GM19468 (cell line): ENCODE results near the gene TSC1.

Experiments used
- ATAC-seq: cut with Tn5 transposase; IDR thresholded peaks from one replicate; pipeline ENCODE4 v1.9.1; 2021; ENCODE audit warnings: mild to moderate bottlenecking, moderate library complexity, moderate number of reproducible peaks; ENCODE audit not compliant: unreplicated experiment; ENCODE audit errors: extremely low read depth

The TSC1 gene

GRCh38 chr9:132873403-132873802 lies 71.0 kb downstream of the TSC1 start:
- no peak for ATAC-seq

DNA sequence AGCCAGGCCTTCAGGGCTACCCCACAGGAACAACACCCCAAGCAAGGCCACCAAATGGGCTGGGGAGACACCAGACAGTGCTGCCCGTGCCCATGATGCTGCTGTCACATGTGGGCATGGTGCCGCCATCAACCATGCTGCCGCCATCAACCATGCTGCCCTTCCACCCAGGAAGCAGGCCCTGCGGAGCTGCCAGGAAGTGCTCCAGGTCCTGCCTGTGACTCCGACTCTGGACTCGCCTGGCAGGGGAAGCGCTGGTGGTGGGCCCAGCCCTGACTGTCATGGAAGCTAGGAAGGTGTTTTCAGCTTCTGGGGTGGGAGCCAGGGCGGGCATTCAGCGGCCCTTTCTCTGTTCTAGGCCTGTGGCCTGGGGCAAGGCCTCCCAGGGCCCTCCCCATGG lies 75.2 kb downstream of the TSC1 start:
- no peak for ATAC-seq

DNA sequence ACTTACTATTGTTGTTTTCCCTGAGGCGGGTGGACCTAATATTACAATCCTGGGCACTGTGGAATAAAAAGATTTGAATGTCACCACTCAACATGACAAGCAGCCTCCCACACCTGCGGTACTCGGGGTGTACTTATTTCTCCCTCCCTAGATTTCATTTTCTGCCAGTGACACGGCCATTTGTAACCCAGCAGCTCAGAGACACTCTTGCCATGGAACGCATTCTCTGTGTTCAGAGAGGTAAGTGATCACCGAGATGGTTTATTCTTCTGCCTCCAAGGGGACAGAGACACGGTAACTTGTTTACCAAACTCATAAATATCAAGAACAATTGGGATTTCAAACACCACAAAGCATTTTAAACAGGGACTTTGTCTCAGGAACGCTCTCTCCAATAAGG lies 77.5 kb downstream of the TSC1 start:
- no peak for ATAC-seq

- no peak for ATAC-seq
These were observed 79.7 kb downstream of the TSC1 start for GRCh38 chr9:132864691-132865090.

DNA sequence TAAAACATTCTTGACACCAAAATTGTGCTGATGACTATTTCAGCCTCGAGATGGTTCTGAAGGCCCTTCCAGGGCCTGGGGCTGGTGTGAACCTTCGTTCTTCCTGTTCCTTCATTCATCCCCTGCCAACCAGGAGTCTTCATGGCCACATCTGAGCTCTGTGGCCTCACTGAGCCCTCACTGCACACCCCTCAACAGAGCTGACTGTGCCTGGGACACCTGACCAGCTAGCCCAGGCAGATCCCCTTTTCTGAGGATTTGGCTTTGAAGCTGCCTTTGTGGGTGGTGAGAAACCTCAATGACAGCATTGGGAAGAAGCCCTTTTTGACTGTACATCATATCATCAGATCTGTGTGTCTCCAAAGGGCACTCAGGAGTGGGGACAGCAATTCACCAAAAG lies 80.1 kb downstream of the TSC1 start:
- no peak for ATAC-seq

- ATAC-seq: no peak
These were observed 81.3 kb downstream of the TSC1 start for GRCh38 chr9:132863096-132863495.

DNA sequence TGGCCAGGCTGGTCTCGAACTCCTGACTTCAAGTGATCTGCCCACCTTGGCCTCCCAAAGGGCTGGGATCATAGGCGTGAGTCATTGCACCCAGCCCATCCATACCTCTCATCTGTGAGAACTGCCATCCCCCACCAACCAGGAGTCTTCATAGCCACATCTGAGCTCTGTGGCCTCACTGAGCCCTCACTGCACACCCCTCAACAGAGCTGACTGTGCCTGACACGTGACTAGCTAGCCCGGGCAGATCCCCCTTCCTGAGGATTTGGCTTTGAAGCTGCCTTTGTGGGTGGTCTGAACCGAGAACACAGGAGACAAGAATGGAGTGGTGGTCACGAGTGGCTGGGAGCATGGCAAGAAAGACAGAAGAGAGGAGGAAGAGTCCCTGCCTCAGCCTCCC lies 81.9 kb downstream of the TSC1 start:
- no peak for ATAC-seq

- no peak for ATAC-seq
These were observed 82.8 kb downstream of the TSC1 start for GRCh38 chr9:132861666-132862065.

- ATAC-seq: no peak
These were observed 85.7 kb downstream of the TSC1 start for GRCh38 chr9:132858751-132859150.

- no peak for ATAC-seq
These were observed 86.6 kb downstream of the TSC1 start for GRCh38 chr9:132857616-132858342.

DNA sequence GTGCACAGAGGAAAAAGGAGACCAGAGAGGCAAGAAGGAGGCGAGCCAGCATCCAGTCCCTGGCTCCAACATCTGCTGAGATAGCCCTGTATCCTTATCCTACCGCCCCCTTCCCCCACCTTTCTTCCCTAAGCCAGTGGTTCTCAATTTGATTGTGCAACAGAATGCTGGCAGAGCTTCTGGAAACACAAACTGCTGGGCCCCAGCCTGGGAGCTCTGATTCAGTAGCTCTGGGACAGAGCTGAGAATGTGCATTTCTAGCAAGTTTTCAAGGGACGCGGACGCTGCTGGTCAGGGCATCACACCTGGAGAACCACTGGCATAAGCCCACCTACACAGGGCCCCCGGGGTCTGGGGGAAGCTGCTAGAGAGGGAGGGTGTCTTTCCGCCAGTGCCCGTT lies 87.4 kb downstream of the TSC1 start:
- ATAC-seq: no peak

DNA sequence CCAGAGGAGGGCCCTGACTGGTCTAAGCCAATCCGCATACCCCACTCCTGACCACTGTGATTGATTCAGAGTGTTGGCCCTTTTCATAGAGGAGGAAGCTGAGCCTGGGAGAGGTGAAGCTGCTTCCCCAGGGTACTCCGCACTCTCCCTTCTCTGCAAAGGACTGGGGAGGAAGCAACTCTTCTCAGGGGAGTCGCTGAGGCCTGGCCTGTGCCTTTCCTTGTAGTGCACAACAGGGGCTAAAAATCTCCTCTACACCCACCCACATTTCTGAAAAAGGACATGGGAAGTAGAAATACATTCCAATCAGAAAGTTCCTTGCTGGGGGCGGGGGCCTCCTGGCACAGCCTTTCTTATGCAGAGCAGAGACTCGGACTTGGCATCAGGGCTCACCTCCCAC lies 88.5 kb downstream of the TSC1 start:
- ATAC-seq: no peak

DNA sequence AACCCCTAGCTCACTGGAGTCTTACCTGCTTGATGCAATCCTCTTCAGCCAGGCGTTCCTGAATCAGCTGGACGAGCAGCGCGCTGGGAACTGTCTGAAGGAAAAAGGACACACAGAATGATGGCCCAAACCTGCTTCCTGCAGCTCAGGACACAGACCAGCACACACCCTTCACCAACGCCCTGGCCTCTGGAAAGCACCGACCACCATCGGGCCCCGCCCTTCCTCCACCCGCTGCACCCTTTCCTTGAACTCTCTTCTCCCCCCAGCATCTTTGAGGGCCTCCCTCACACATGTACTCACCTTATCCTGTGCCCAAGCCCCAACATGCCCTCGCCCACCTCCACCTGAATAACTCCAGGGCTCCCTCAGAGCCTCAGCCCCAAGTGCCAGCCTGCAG lies 89.6 kb downstream of the TSC1 start:
- no peak for ATAC-seq

DNA sequence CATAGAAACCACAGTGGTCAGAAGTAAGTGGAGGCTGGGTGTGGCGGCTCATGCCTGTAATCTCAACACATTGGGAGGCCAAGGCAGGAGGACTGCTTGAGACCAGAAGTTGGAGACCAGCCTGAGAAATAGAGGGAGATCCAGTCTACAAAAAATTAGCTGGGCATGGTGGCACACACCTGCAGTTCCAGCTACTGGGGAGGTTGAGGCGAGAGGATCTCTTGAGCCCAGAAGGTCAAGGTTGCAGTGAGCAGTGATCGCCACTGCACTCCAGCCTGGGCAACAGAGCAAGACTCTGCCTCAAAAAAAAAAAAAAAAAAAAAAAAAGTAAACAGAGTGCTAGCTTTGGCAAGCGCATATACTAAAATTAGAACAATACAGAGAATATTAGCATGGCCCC lies 90.9 kb downstream of the TSC1 start:
- no peak for ATAC-seq

DNA sequence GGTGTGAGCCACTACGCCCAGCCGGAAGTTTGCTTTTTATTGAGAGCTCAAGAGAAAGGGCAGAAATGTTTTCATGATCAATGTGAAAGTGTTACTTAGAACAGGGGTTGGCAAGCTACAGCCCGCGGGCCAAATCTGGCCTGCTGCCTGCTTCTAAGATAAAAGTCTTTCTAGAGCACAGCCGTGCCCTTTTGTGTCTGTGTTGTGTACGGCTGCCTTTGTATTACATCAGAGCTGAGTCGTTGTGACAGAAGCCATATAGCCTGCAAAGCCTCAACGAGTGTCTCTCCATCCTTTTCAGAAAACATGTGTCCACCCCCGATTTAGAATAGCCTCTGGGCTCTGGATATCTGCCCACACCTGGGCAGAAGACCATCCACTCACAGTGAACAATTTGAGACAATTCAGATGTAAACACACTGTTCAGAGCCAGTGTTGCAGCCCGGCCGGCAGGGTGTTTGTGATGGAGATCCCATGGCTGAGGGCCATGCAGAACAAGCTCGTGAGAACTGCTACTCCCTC lies 95.2 kb downstream of the TSC1 start:
- no peak for ATAC-seq

- no peak for ATAC-seq
These were observed 97.4 kb downstream of the TSC1 start for GRCh38 chr9:132846918-132847515.

GRCh38 chr9:132846109-132846917 lies 98.1 kb downstream of the TSC1 start:
- no peak for ATAC-seq

DNA sequence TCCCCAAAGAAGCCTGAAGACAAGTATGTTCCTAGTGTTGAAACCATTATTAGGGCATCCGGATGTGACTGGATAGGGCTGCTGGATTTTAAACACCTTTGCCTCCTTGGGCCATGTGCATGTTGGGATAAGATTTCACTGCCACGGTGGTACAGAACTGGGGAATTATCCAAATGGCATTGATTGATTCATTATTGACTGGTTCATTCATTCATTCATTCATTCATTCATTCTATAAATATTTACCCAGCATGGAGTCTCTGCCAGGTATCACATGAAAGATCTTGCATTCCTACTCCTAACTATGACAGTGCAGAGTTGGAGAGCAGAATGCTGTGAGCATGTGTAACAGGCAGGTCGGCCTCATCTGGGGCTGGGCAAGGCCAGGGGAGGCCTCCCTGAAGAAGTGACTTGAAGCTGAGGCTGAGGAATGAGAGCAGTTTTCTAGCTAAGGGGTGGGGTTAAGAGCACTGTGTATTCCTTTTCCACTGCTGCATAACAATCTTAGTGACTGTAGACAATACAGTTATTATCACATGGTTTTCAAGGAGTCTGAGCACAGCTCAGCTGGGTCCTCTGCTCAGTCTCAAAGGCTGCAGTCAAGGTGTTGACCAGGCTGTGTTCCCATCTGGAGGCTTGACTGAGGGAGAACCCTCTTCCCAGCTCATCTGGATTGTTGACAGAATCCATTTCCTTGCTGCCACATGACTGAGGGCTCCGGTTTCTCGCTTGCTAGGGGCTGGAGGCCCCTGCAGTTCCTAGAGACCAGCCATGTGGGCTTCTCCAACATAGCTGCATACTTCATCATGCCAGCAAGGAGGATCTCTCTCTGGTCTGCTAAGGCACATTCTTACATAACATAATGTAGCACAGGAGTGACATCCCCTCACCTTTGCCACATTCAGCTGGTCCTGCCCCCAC lies 102.0 kb downstream of the TSC1 start:
- no peak for ATAC-seq
